PC-9 (cell line): ENCODE data around the gene MYO1E.

Experiments
- CTCF ChIP-seq: fragments of 200-600 bp; sonication (generic); conservative IDR thresholded peaks from 2 replicates; pipeline ENCODE4 v1.6.1; 2017; ENCODE audit warnings: mixed run types, antibody characterized with exemption, mild to moderate bottlenecking, moderate library complexity
- EZH2 ChIP-seq: fragments of 200-600 bp; sonication (generic); IDR thresholded peaks from 2 replicates; pipeline ENCODE4 v1.8.0; 2017; ENCODE audit warnings: antibody characterized with exemption, low read depth

GRCh38 chr15:59177317-59177660 is 195.4 kb downstream of the MYO1E start:
- TF ChIP-seq CTCF (no peak), EZH2 (no peak)
